ENCODE measurements around the gene FARP1. TPM values are rescaled to one million over a fixed set of nuclear protein-coding genes. Genes with fewer than 3 reads are reported as not detected.

The FARP1 gene
- total RNA-seq, 4 donors from 2014 or later = 28.3 to 69.2 (median 36.4) TPM

GRCh38 chr13:98240135-98240534, 97.2 kb downstream of the FARP1 start:
- no peaks in the 10 kb centered on the region for H3K27me3 ChIP-seq
- no peaks in the 10 kb centered on the region for H3K36me3 ChIP-seq
- no peak overlapping the region for H3K4me3 ChIP-seq
- H3K9me3 ChIP-seq = no peaks in the 10 kb centered on the region
- no peak for ATAC-seq
- TF ChIP-seq POLR2A (IDR thresholded peaks at IDR 0.05) (no peak), POLR2AphosphoS5 (IDR thresholded peaks at IDR 0.05) (no peak), CTCF (IDR thresholded peaks at IDR 0.05) (no peak), EP300 (IDR thresholded peaks at IDR 0.05) (no peak)
- no peak overlapping the region for H3K27ac ChIP-seq
- 91 to 96% methylated on average over 4 to 9 of the region's 12 CpGs for WGBS, 2 donors (ENCODE audit: low coverage in 1 of 2)
- no peaks in the 10 kb centered on the region for H3K4me1 ChIP-seq

GRCh38 chr13:98240974-98241373, 98.1 kb downstream of the FARP1 start:
- Histone ChIP-seq H3K4me3 (no peak overlapping the region), H3K27me3 (no peaks in the 10 kb centered on the region), H3K27ac (no peak overlapping the region), H3K4me1 (no peaks in the 10 kb centered on the region), H3K9me3 (no peaks in the 10 kb centered on the region), H3K36me3 (no peaks in the 10 kb centered on the region)
- 95 to 100% methylated on average over 6 to 10 of the region's 11 CpGs for WGBS, 2 donors (ENCODE audit: low coverage in 1 of 2)
- ATAC-seq = no peak
- no peak for TF ChIP-seq EP300 (IDR thresholded peaks at IDR 0.05)
- no peak for TF ChIP-seq POLR2A (IDR thresholded peaks at IDR 0.05)
- no peak for TF ChIP-seq CTCF (IDR thresholded peaks at IDR 0.05)
- TF ChIP-seq POLR2AphosphoS5 (IDR thresholded peaks at IDR 0.05) = no peak

- no peaks in the 10 kb centered on the region for H3K9me3 ChIP-seq
- H3K27ac ChIP-seq = no peak overlapping the region
- no peak overlapping the region for H3K4me3 ChIP-seq
- no peak for ATAC-seq
- H3K4me1 ChIP-seq = no peaks in the 10 kb centered on the region
- no peaks in the 10 kb centered on the region for H3K27me3 ChIP-seq
- WGBS, 2 donors (ENCODE audit: low coverage in 1 of 2) = 88 to 92% methylated on average over 7 of the region's 7 CpGs
- no peaks in the 10 kb centered on the region for H3K36me3 ChIP-seq
- TF ChIP-seq POLR2A (IDR thresholded peaks at IDR 0.05) (no peak), POLR2AphosphoS5 (IDR thresholded peaks at IDR 0.05) (no peak), CTCF (IDR thresholded peaks at IDR 0.05) (no peak), EP300 (IDR thresholded peaks at IDR 0.05) (no peak)
Observed at GRCh38 chr13:98241976-98242375, 99.1 kb downstream of the FARP1 start.

- TF ChIP-seq POLR2A (IDR thresholded peaks at IDR 0.05) (no peak), CTCF (IDR thresholded peaks at IDR 0.05) (no peak), POLR2AphosphoS5 (IDR thresholded peaks at IDR 0.05) (no peak), EP300 (IDR thresholded peaks at IDR 0.05) (no peak)
- 91 to 92% methylated on average over 2 to 4 of the region's 4 CpGs for WGBS, 2 donors (ENCODE audit: low coverage in 1 of 2)
- Histone ChIP-seq H3K9me3 (no peaks in the 10 kb centered on the region), H3K36me3 (no peaks in the 10 kb centered on the region), H3K27ac (no peak overlapping the region), H3K4me3 (no peak overlapping the region), H3K27me3 (no peaks in the 10 kb centered on the region), H3K4me1 (no peaks in the 10 kb centered on the region)
- ATAC-seq = no peak
Observed at GRCh38 chr13:98242403-98242802, 99.5 kb downstream of the FARP1 start.

GRCh38 chr13:98243929-98244272, 101.0 kb downstream of the FARP1 start:
- no peak for TF ChIP-seq POLR2AphosphoS5 (IDR thresholded peaks at IDR 0.05)
- TF ChIP-seq EP300 (IDR thresholded peaks at IDR 0.05) = no peak
- no peak for TF ChIP-seq POLR2A (IDR thresholded peaks at IDR 0.05)
- TF ChIP-seq CTCF (IDR thresholded peaks at IDR 0.05) = no peak
- no peak overlapping the region for H3K4me3 ChIP-seq
- no peak for ATAC-seq

More at GRCh38 chr13:98243929-98244272, 101.0 kb downstream of the FARP1 start:
- Histone ChIP-seq H3K4me1 (no peaks in the 10 kb centered on the region), H3K36me3 (no peaks in the 10 kb centered on the region), H3K27me3 (no peaks in the 10 kb centered on the region), H3K27ac (no peak overlapping the region), H3K9me3 (no peaks in the 10 kb centered on the region)

Data from gastroesophageal sphincter (tissue), 4 donors.